CD14-positive monocyte (primary cell): ENCODE data around the gene NR2C2. TPM values are rescaled to one million over a fixed set of nuclear protein-coding genes. Genes with fewer than 3 reads are reported as not detected.

Experiments used
- DNase-seq, 3 donors: peaks; one replicate each; pipeline ENCODE4 v3.0.0-alpha.2; 2011 to 2022
- H2AFZ ChIP-seq: 2 replicates; pipeline ENCODE4 v1.6.0; 2012; ENCODE audit warnings: mild to moderate bottlenecking, low read depth, low read length, inconsistent platforms; ENCODE audit not compliant: insufficient read depth, poor library complexity, severe bottlenecking
- H3K27ac ChIP-seq, 2 donors: 1 replicate in 1 of 2; 2 replicates in 1 of 2; pipeline ENCODE4 v1.5.1; 2012 to 2013; ENCODE audit warnings: low read length in 2 of 2, control low read depth in 1 of 2, inconsistent platforms in 1 of 2, low read depth in 1 of 2, mild to moderate bottlenecking in 1 of 2
- H3K27me3 ChIP-seq, 2 donors: one replicate each; pipeline versions ENCODE4 v1.6.0 to v1.6.1; 2011 to 2013; ENCODE audit warnings: low read length in 2 of 2; ENCODE audit not compliant: control insufficient read depth in 2 of 2, insufficient read depth in 2 of 2
- H3K36me3 ChIP-seq, 2 donors: replicated peaks in 1 of 2; 1 replicate in 1 of 2; 2 replicates in 1 of 2; pipeline versions ENCODE4 v1.5.1 to v1.6.1; 2012 to 2013; ENCODE audit warnings: low read length in 2 of 2, control low read depth in 1 of 2, inconsistent platforms in 1 of 2, mild to moderate bottlenecking in 1 of 2; ENCODE audit not compliant: insufficient read depth in 2 of 2, control insufficient read depth in 1 of 2
- H3K4me1 ChIP-seq, 2 donors: 1 replicate in 1 of 2; 2 replicates in 1 of 2; pipeline versions ENCODE4 v1.5.1 to v1.6.1; 2012 to 2013; ENCODE audit warnings: low read length in 2 of 2, control low read depth in 1 of 2, inconsistent platforms in 1 of 2, mild to moderate bottlenecking in 1 of 2, moderate library complexity in 1 of 2; ENCODE audit not compliant: insufficient read depth in 2 of 2, control insufficient read depth in 1 of 2
- H3K4me2 ChIP-seq: replicated peaks from 2 replicates; pipeline ENCODE3; 2012; ENCODE audit warnings: low read length, moderate library complexity, mild to moderate bottlenecking; ENCODE audit not compliant: poor library complexity, severe bottlenecking; ENCODE audit errors: extremely low read depth
- H3K4me3 ChIP-seq, 3 experiments: fragments of 200-600 bp in 1 of 3; sonication (generic) in 1 of 3; replicated peaks in 1 of 3; 1 replicate in 2 of 3; 2 replicates in 1 of 3; pipeline ENCODE4 v1.5.1; 2011 to 2013; ENCODE audit warnings: low read length in 3 of 3, mild to moderate bottlenecking in 3 of 3, control low read depth in 2 of 3, low read depth in 2 of 3, inconsistent platforms in 1 of 3, moderate library complexity in 1 of 3
- H3K79me2 ChIP-seq: 2 replicates; pipeline ENCODE4 v1.6.0; 2012; ENCODE audit warnings: mild to moderate bottlenecking, control low read depth, inconsistent platforms, low read length, moderate library complexity; ENCODE audit not compliant: insufficient read depth
- H3K9ac ChIP-seq: 2 replicates; pipeline ENCODE4 v1.6.0; 2017; ENCODE audit warnings: low read length, mild to moderate bottlenecking; ENCODE audit not compliant: insufficient read depth, poor library complexity, severe bottlenecking
- H3K9me3 ChIP-seq, 2 donors: replicated peaks in 1 of 2; 1 replicate in 1 of 2; 2 replicates in 1 of 2; pipeline versions ENCODE4 v1.5.1 to v1.6.1; 2012 to 2013; ENCODE audit warnings: low read length in 2 of 2, control low read depth in 1 of 2; ENCODE audit not compliant: control insufficient read depth in 1 of 2, insufficient read depth in 1 of 2
- H4K20me1 ChIP-seq: 2 replicates; pipeline ENCODE4 v1.6.0; 2012; ENCODE audit warnings: mild to moderate bottlenecking, low read length, control low read depth, moderate library complexity; ENCODE audit not compliant: insufficient read depth
- H3K27ac Mint-ChIP-seq, 7 donors: one replicate each; pipeline ENCODE4 v1.8.0; 2020; ENCODE audit warnings: mild to moderate bottlenecking in 7 of 7, mixed read lengths in 7 of 7, moderate library complexity in 6 of 7, inconsistent platforms in 2 of 7
- H3K27me3 Mint-ChIP-seq, 3 donors: one replicate each; pipeline ENCODE4 v1.8.0; 2021 to 2022; ENCODE audit warnings: low read depth in 3 of 3, mild to moderate bottlenecking in 3 of 3, mixed read lengths in 3 of 3, moderate library complexity in 3 of 3, inconsistent platforms in 1 of 3
- H3K36me3 Mint-ChIP-seq, 2 donors: one replicate each; pipeline ENCODE4 v1.8.0; 2020; ENCODE audit warnings: mixed read lengths in 2 of 2, inconsistent platforms in 1 of 2, mild to moderate bottlenecking in 1 of 2
- H3K4me1 Mint-ChIP-seq: one replicate; pipeline ENCODE4 v1.8.0; 2020; ENCODE audit warnings: mild to moderate bottlenecking, mixed read lengths
- H3K4me3 Mint-ChIP-seq, 2 donors: one replicate each; pipeline ENCODE4 v1.8.0; 2020; ENCODE audit warnings: mild to moderate bottlenecking in 2 of 2, mixed read lengths in 2 of 2, moderate library complexity in 1 of 2
- H3K9me3 Mint-ChIP-seq, 7 donors: one replicate each; pipeline ENCODE4 v1.8.0; 2020 to 2022; ENCODE audit warnings: mixed read lengths in 7 of 7, mild to moderate bottlenecking in 6 of 7, moderate library complexity in 6 of 7, inconsistent platforms in 2 of 7
- WGBS: methylation state at CpG from one replicate; pipeline ENCODE4 v1.1.5; 2013; ENCODE audit warnings: missing lambda C conversion rate; ENCODE audit not compliant: insufficient coverage; 5-methylcytosine and 5-hydroxymethylcytosine counted together
- intact Hi-C, 2 donors: fragments of 100-400 bp; cut with micrococcal nuclease; formaldehyde crosslinking; loops; one replicate each; pipeline versions ENCODE4 v1.15.0 to v1.15.1; 2023
- polyA plus RNA-seq, 3 donors: library from polyadenylated mRNA; depleted of rRNA in 1 of 3; unstranded in 2 of 3; stranded (reverse) in 1 of 3; fragments of 300-500 nt in 2 of 3; fragments of >200 nt in 1 of 3; fragmentation: Illumina TruSeq in 2 of 3; gene quantifications; 1 replicate in 2 of 3; 2 replicates in 1 of 3; pipeline ENCODE4 v1.2.3, GENCODE V29; 2012 to 2021
- TF ChIP-seq, protein P1 (sequence below): fragments of 200-600 bp; IDR thresholded peaks from one replicate; pipeline ENCODE4 v1.8.0; 2022; ENCODE audit warnings: antibody characterized with exemption, mild to moderate bottlenecking

NR2C2 gene
- polyA plus RNA-seq, 3 donors: 3.4 to 24.9 (median 3.8) TPM

GRCh38 chr3:14988988-14989394 is 41.6 kb downstream of the NR2C2 start:
- Histone ChIP-seq H3K4me3 (no peak overlapping the region), H3K9me3 (no peaks in the 10 kb centered on the region), H3K79me2 (peaks cover 91% of the 10 kb centered on the region), H3K9ac (no peak overlapping the region), H3K27me3 (no peaks in the 10 kb centered on the region), H2AFZ (no peak overlapping the region), H3K4me1 (no peaks in the 10 kb centered on the region), H3K4me2 (no peak overlapping the region), H4K20me1 (peaks cover 92% of the 10 kb centered on the region), H3K27ac (peak overlapping the region in 1 of 2 donors; percentile 34), H3K36me3 (no peaks in the 10 kb centered on the region)
- no CpG with 5 or more reads among the region's 3 CpGs for WGBS
- no peaks in the 10 kb centered on the region for H3K27me3 Mint-ChIP-seq
- H3K36me3 Mint-ChIP-seq: peaks cover 2 to 16% of the 10 kb centered on the region in 2 donors
- peak overlapping the region in 5 of 7 donors; percentile 1 to 57 (median 23) for H3K27ac Mint-ChIP-seq
- H3K4me3 Mint-ChIP-seq: no peak overlapping the region
- H3K4me1 Mint-ChIP-seq: peaks cover 22% of the 10 kb centered on the region
- H3K9me3 Mint-ChIP-seq: peaks cover 0 to 4% (median 0%) of the 10 kb centered on the region in 7 donors
- TF ChIP-seq, protein P1, sequence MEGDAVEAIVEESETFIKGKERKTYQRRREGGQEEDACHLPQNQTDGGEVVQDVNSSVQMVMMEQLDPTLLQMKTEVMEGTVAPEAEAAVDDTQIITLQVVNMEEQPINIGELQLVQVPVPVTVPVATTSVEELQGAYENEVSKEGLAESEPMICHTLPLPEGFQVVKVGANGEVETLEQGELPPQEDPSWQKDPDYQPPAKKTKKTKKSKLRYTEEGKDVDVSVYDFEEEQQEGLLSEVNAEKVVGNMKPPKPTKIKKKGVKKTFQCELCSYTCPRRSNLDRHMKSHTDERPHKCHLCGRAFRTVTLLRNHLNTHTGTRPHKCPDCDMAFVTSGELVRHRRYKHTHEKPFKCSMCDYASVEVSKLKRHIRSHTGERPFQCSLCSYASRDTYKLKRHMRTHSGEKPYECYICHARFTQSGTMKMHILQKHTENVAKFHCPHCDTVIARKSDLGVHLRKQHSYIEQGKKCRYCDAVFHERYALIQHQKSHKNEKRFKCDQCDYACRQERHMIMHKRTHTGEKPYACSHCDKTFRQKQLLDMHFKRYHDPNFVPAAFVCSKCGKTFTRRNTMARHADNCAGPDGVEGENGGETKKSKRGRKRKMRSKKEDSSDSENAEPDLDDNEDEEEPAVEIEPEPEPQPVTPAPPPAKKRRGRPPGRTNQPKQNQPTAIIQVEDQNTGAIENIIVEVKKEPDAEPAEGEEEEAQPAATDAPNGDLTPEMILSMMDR: no peak
- no peak for DNase-seq
- intact Hi-C loops: no loop called here

- H3K9ac ChIP-seq: no peak overlapping the region
- DNase-seq: no peak
- Mint-ChIP-seq H3K9me3 (no peaks in the 10 kb centered on the region), H3K4me1 (peaks cover 22% of the 10 kb centered on the region), H3K27me3 (no peaks in the 10 kb centered on the region), H3K4me3 (no peak overlapping the region), H3K36me3 (peaks cover 2 to 8% of the 10 kb centered on the region in 2 donors), H3K27ac (peak overlapping the region in 3 of 7 donors; percentile 33 to 68 (median 46))
- no peak overlapping the region for H3K27ac ChIP-seq
- H3K36me3 ChIP-seq: no peaks in the 10 kb centered on the region
- no peak overlapping the region for H3K4me2 ChIP-seq
- no peaks in the 10 kb centered on the region for H3K27me3 ChIP-seq
- no peak overlapping the region for H3K4me3 ChIP-seq
- no peaks in the 10 kb centered on the region for H3K4me1 ChIP-seq
- H4K20me1 ChIP-seq: peaks cover 90% of the 10 kb centered on the region
- H2AFZ ChIP-seq: no peak overlapping the region
- no peaks in the 10 kb centered on the region for H3K9me3 ChIP-seq
- WGBS: 61% methylated on average over 2 of the region's 3 CpGs
- intact Hi-C loops: no loop called here
- TF ChIP-seq, protein P1: no peak
- H3K79me2 ChIP-seq: peaks cover 91% of the 10 kb centered on the region
Observed at GRCh38 chr3:14989943-14990779, 42.8 kb downstream of the NR2C2 start.
